MM.1S (cell line): ENCODE measurements around the gene CCNG1.
"Not testable (repeated sequence)": the region's sequence is repeated elsewhere in the genome, so short reads cannot be mapped to it uniquely, and the experiment has no call there.

Experiments used
- DNase-seq: peaks from one replicate; pipeline ENCODE4 v3.0.0-alpha.2; 2015
- H2AFZ ChIP-seq: fragments of 300-600 bp; sonication (generic); 2 replicates; pipeline ENCODE4 v1.6.0; 2016; ENCODE audit warnings: antibody characterized with exemption, low read length
- H3F3A ChIP-seq: fragments of 300-600 bp; sonication (generic); 2 replicates; pipeline ENCODE4 v1.6.1; 2016; ENCODE audit warnings: mild to moderate bottlenecking, antibody characterized with exemption, low read length, moderate library complexity, mixed read lengths; ENCODE audit not compliant: insufficient read depth
- H3K27ac ChIP-seq: fragments of 300-600 bp; sonication (generic); 2 replicates; pipeline ENCODE4 v1.5.1; 2016; ENCODE audit warnings: mild to moderate bottlenecking, low read length
- H3K27me3 ChIP-seq: fragments of 300-600 bp; sonication (generic); replicated peaks from 2 replicates; pipeline ENCODE4 v1.6.0; 2016; ENCODE audit warnings: low read length; ENCODE audit not compliant: insufficient read depth
- H3K36me3 ChIP-seq: fragments of 300-600 bp; sonication (generic); replicated peaks from 2 replicates; pipeline ENCODE4 v1.6.1; 2016; ENCODE audit warnings: mild to moderate bottlenecking, low read length, mixed read lengths; ENCODE audit not compliant: insufficient read depth
- H3K4me1 ChIP-seq: fragments of 300-600 bp; sonication (generic); 2 replicates; pipeline ENCODE4 v1.6.1; 2016; ENCODE audit warnings: low read length, mixed read lengths
- H3K4me2 ChIP-seq: fragments of 300-600 bp; sonication (generic); 2 replicates; pipeline ENCODE4 v1.6.0; 2016; ENCODE audit warnings: low read depth, low read length
- H3K4me3 ChIP-seq: fragments of 300-600 bp; sonication (generic); 2 replicates; pipeline ENCODE4 v1.5.1; 2016; ENCODE audit warnings: low read length, mixed read lengths
- H3K79me2 ChIP-seq: fragments of 300-600 bp; sonication (generic); 2 replicates; pipeline ENCODE4 v1.6.1; 2016; ENCODE audit warnings: mixed run types, low read length, mixed read lengths
- H3K9ac ChIP-seq: fragments of 300-600 bp; sonication (generic); 2 replicates; pipeline ENCODE4 v1.6.1; 2016; ENCODE audit warnings: low read length, mixed read lengths
- H3K9me2 ChIP-seq: fragments of 300-600 bp; sonication (generic); replicated peaks from 2 replicates; pipeline ENCODE4 v1.6.1; 2016; ENCODE audit warnings: mild to moderate bottlenecking, low read length, mixed read lengths; ENCODE audit not compliant: insufficient read depth
- H3K9me3 ChIP-seq: fragments of 300-600 bp; sonication (generic); replicated peaks from 2 replicates; pipeline ENCODE4 v1.6.1; 2016; ENCODE audit warnings: mild to moderate bottlenecking, low read length, mixed read lengths; ENCODE audit not compliant: insufficient read depth
- H4K20me1 ChIP-seq: fragments of 300-600 bp; sonication (generic); 2 replicates; pipeline ENCODE4 v1.6.1; 2016; ENCODE audit warnings: mild to moderate bottlenecking, low read length, moderate library complexity, mixed read lengths; ENCODE audit not compliant: insufficient read depth
- EZH2 ChIP-seq: fragments of 300-600 bp; sonication (generic); optimal IDR thresholded peaks from 2 replicates; pipeline ENCODE3; 2017; ENCODE audit warnings: low read depth, mild to moderate bottlenecking, antibody characterized with exemption, low read length, mixed read lengths
- EZH2phosphoT487 ChIP-seq: fragments of 300-600 bp; sonication (generic); IDR thresholded peaks from 2 replicates; pipeline ENCODE4 v1.6.1; 2018; ENCODE audit warnings: antibody characterized with exemption, low read length
- TF ChIP-seq, protein P1 (sequence below): fragments of 300-600 bp; sonication (generic); IDR thresholded peaks from 2 replicates; pipeline ENCODE4 v1.5.1; 2016; ENCODE audit warnings: antibody characterized with exemption, low read length, mixed read lengths

CCNG1 gene

DNA sequence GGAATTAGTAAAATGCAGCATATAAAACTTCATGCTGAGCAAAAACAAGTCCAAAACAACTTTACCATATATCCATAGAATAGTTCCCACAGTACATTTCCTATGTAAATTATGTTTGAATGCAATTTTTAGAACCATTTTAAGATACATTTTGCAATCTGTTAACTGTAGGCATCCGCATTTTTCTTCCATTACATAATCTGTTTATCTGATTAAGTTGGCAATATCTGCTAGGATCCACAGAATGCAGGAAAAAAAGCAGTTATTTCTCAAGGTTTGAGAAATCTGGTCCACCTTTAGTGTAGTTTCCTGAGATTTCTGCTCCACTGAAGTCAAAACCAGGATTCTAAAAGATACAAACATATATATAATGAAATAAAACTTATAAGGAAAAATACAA, 16.3 kb downstream of the CCNG1 start:
- TF ChIP-seq EZH2 (no peak), EZH2phosphoT487 (no peak)
- TF ChIP-seq, protein P1, sequence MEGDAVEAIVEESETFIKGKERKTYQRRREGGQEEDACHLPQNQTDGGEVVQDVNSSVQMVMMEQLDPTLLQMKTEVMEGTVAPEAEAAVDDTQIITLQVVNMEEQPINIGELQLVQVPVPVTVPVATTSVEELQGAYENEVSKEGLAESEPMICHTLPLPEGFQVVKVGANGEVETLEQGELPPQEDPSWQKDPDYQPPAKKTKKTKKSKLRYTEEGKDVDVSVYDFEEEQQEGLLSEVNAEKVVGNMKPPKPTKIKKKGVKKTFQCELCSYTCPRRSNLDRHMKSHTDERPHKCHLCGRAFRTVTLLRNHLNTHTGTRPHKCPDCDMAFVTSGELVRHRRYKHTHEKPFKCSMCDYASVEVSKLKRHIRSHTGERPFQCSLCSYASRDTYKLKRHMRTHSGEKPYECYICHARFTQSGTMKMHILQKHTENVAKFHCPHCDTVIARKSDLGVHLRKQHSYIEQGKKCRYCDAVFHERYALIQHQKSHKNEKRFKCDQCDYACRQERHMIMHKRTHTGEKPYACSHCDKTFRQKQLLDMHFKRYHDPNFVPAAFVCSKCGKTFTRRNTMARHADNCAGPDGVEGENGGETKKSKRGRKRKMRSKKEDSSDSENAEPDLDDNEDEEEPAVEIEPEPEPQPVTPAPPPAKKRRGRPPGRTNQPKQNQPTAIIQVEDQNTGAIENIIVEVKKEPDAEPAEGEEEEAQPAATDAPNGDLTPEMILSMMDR = no peak
- no peaks in the 10 kb centered on the region for H3K9me2 ChIP-seq
- H3F3A ChIP-seq = peaks cover 4% of the 10 kb centered on the region; the same call in 1 of the 2 replicates
- H3K27me3 ChIP-seq = no peaks in the 10 kb centered on the region
- H3K27ac ChIP-seq = no peak overlapping the region
- no peak overlapping the region for H3K9ac ChIP-seq
- H3K36me3 ChIP-seq = no peaks in the 10 kb centered on the region; the same call in 1 of the 2 replicates
- no peak overlapping the region for H3K4me2 ChIP-seq
- no peak overlapping the region for H3K4me3 ChIP-seq
- H2AFZ ChIP-seq = no peak overlapping the region
- no peaks in the 10 kb centered on the region for H4K20me1 ChIP-seq
- DNase-seq = no peak
- H3K79me2 ChIP-seq = peaks cover 21% of the 10 kb centered on the region
- no peaks in the 10 kb centered on the region for H3K9me3 ChIP-seq
- no peaks in the 10 kb centered on the region for H3K4me1 ChIP-seq

DNA sequence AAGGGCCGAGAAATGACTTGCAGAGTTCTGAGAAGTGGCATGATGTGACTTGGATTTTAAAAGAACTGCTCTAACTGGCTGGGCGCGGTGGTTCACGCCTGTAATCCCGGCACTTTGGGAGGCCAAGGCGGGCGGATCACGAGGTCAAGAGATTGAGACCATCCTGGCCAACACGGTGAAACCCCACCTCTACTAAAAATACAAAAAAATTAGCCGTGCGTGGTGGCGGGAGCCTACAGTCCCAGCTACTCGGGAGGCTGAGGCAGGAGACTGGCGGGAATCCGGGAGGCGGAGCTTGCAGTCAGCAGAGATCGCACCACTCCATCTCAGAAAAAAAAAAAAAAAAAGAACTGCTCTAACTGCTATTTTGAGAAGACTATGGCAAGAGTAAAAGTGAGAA, 18.0 kb downstream of the CCNG1 start:
- not testable (repeated sequence) for H3K36me3 ChIP-seq, H3K4me1 ChIP-seq, H3K27ac ChIP-seq, DNase-seq, H3K9me2 ChIP-seq, H3K4me2 ChIP-seq, H2AFZ ChIP-seq, H4K20me1 ChIP-seq, H3K9me3 ChIP-seq, H3K27me3 ChIP-seq, H3K9ac ChIP-seq, H3K4me3 ChIP-seq
- H3F3A ChIP-seq = peaks cover 19% of the 10 kb centered on the region
- H3K79me2 ChIP-seq = peaks cover 25% of the 10 kb centered on the region

DNA sequence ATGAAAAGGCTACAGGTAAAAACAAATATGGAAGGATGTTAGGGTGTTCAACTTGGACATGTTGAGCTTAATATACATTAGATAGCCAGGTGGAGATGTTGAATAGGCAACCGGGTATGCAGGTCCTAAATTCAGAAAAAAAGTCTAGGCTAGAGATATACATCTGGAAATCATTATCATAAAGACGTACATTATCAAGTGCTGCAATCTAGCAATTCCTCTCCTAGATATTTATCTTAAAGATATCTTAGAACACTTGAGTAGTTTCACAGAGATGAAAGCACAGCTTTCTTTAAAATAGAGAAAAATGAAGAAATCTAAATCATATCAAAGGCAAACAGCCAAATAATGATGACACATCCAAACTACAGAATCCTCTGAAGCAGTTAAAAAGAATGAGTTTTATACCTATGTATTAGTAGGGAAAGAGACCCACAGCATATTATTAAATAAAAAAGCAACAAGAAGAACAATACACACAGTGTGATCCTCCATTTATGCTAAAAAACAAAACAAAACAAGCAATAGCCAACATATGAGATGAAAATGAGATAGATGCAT, 18.7 kb downstream of the CCNG1 start:
- no peaks in the 10 kb centered on the region for H3K9me2 ChIP-seq
- no peak for DNase-seq
- no peaks in the 10 kb centered on the region for H3K4me1 ChIP-seq
- H3K9me3 ChIP-seq = no peaks in the 10 kb centered on the region
- H3K79me2 ChIP-seq = peaks cover 28% of the 10 kb centered on the region
- no peak overlapping the region for H3K4me3 ChIP-seq
- no peaks in the 10 kb centered on the region; the same call in 1 of the 2 replicates for H3K36me3 ChIP-seq
- no peaks in the 10 kb centered on the region for H3K27me3 ChIP-seq
- TF ChIP-seq EZH2 (no peak), EZH2phosphoT487 (no peak)
- TF ChIP-seq, protein P1 = no peak
- no peak overlapping the region for H3K4me2 ChIP-seq
- H3F3A ChIP-seq = peaks cover 25% of the 10 kb centered on the region
- no peak overlapping the region for H3K9ac ChIP-seq
- H4K20me1 ChIP-seq = no peaks in the 10 kb centered on the region
- H2AFZ ChIP-seq = no peak overlapping the region
- no peak overlapping the region for H3K27ac ChIP-seq

DNA sequence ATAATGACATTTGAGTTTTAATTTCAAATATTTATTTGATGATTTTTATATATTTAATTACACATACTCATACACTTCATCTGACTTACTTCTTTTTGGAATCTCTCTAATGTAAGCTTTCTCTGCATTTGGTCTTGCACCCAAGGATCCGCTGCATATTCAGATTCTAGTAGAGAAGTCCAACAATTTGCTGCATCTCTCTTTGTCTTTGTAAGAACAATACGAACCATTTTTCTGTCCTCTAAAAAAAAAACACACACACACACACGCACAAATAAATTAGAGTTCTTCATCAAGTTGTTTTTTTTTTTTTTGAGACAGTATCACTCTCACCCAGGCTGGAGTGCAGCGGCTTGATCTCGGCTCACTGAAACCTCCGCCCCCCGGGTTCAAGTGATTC, 19.4 kb downstream of the CCNG1 start:
- H3F3A ChIP-seq = peaks cover 30% of the 10 kb centered on the region
- H3K79me2 ChIP-seq = peaks cover 31% of the 10 kb centered on the region
- H2AFZ ChIP-seq = no peak overlapping the region
- TF ChIP-seq EZH2phosphoT487 = no peak
- TF ChIP-seq, protein P1 = no peak
- TF ChIP-seq EZH2 = no peak
- H3K36me3 ChIP-seq = no peaks in the 10 kb centered on the region; the same call in 1 of the 2 replicates
- H3K4me2 ChIP-seq = no peak overlapping the region
- no peaks in the 10 kb centered on the region for H3K4me1 ChIP-seq
- no peaks in the 10 kb centered on the region for H3K27me3 ChIP-seq
- H4K20me1 ChIP-seq = no peaks in the 10 kb centered on the region
- no peak overlapping the region for H3K9ac ChIP-seq
- no peak overlapping the region for H3K27ac ChIP-seq
- no peaks in the 10 kb centered on the region for H3K9me3 ChIP-seq
- no peak overlapping the region for H3K4me3 ChIP-seq
- DNase-seq = no peak
- H3K9me2 ChIP-seq = no peaks in the 10 kb centered on the region
